AG10803 (cell line): ENCODE data around the gene PDHX.
A peak's percentile ranks its signal among the peaks of the same experiment; 100 is the strongest.

Experiments
- DNase-seq: peaks from one replicate; pipeline ENCODE4 v3.0.0; 2010; ENCODE audit warnings: low read depth
- H3K4me3 ChIP-seq: 2 replicates; pipeline ENCODE4 v1.5.1; 2011; ENCODE audit warnings: mild to moderate bottlenecking, low read length, control low read depth
- CTCF ChIP-seq: conservative IDR thresholded peaks from 2 replicates; pipeline ENCODE4 v1.5.1; 2011; ENCODE audit warnings: mild to moderate bottlenecking, low read length, control low read depth, inconsistent platforms

Gene PDHX

DNA sequence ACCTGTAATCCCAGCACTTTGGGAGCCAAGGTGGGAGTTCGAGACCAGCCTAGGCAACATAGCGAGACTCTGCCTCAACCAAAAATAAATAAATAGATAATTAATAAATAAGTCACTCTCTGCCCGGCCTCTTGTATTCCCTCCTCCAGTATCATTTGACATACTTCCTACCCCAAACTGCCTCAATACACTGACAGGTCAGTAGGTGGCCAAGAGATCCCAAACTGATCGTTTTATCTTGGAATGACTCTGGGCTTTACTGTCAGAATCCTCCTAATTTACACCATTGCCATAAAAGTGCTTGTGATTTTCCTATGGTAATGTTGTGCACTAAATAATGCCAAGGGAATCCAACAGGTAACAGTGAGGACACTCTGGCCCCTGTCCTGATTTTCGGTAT is 94.2 kb downstream of the PDHX start:
- no peak overlapping the region for H3K4me3 ChIP-seq
- DNase-seq, result no peak
- TF ChIP-seq CTCF, result no peak

GRCh38 chr11:35011389-35011788 is 95.0 kb downstream of the PDHX start:
- no peak overlapping the region for H3K4me3 ChIP-seq
- no peak for TF ChIP-seq CTCF
- DNase-seq, result peak; percentile 69

- H3K4me3 ChIP-seq, result no peak overlapping the region
- no peak for TF ChIP-seq CTCF
- DNase-seq, result no peak
Measured at GRCh38 chr11:35011944-35012343, 95.5 kb downstream of the PDHX start.

DNA sequence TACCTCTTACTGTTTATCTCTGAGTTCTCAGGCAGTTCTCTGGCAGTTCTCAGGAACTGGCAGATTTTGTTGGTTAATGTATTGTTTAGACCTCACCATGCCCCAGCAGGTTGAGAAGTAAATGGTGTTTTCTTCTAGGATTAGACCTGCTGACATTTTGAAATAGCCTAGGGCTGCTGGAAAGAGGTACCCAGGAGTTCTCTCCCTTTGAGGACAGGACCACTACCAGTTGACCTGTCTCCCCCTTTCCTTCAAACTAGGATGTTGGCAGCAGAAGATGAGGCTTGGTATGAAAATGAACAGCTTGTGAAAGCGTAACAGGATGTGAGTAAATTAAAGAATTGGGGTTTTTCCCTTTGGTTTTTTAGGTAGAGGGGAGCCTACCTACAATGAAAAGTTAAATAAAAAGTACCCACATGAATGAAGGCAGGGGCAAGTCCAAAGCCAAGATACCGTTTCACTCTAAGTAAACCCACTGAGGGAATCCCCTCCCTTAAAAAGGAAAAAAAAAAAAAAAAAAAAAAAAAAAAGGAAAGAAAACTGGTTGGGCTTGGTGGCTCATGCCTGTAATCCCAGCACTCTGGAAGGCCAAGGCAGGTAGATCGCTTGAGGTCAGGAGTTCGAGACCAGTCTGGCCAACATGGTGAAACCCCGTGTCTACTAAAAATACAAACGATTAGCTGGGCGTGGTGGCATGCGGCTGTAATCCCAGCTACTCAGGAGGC is 96.2 kb downstream of the PDHX start:
- no peak overlapping the region for H3K4me3 ChIP-seq
- TF ChIP-seq CTCF, result no peak
- DNase-seq, result no peak

- no peak for TF ChIP-seq CTCF
- DNase-seq, result peak; percentile 75
- H3K4me3 ChIP-seq, result no peak overlapping the region
Measured at GRCh38 chr11:35013514-35014233, 97.3 kb downstream of the PDHX start.

- TF ChIP-seq CTCF, result no peak
- no peak overlapping the region for H3K4me3 ChIP-seq
- peak; percentile 97 for DNase-seq
Measured at GRCh38 chr11:35014346-35014745, 97.9 kb downstream of the PDHX start.
